Measurements from ENCODE around the gene FRMD5. TPM values are rescaled to one million over a fixed set of nuclear protein-coding genes. Genes with fewer than 3 reads are reported as not detected.
"Not testable (repeated sequence)": the region's sequence is repeated elsewhere in the genome, so short reads cannot be mapped to it uniquely, and the experiment has no call there.

FRMD5 gene
- total RNA-seq, 1 experiment from 2014 or later, result 0.98 TPM

- ChIA-PET CTCF (no interaction called here), POLR2A (interaction anchor here (1.1 to 8.7 kb wide), 4 partner anchors 10 to 49 kb away, joined by 3 to 99 read pairs (median 6); partner anchors contain the start of genes ELL3, HYPK and SERINC4)
- no peak for DNase-seq (ENCODE audit: unreplicated experiment)
- Mint-ChIP-seq H3K9me3 (ENCODE audit: unreplicated experiment) (no peaks in the 10 kb centered on the region), H3K27ac (ENCODE audit: low read depth, unreplicated experiment) (no peak overlapping the region), H3K36me3 (ENCODE audit: insufficient read depth, unreplicated experiment) (peaks cover 28% of the 10 kb centered on the region), H3K4me3 (ENCODE audit: unreplicated experiment) (peak overlapping the region; percentile 84), H3K4me1 (ENCODE audit: insufficient read depth, unreplicated experiment) (peaks cover 16% of the 10 kb centered on the region), H3K27me3 (ENCODE audit: insufficient read depth, unreplicated experiment) (no peaks in the 10 kb centered on the region)
- BruUV-seq (replicated peaks), result no TSS peak
- intact Hi-C loops (cut with micrococcal nuclease), result no loop called here
- TF ChIP-seq CTCF (IDR thresholded peaks at IDR 0.05; ENCODE audit: unreplicated experiment), result no peak
These were observed 369.0 kb downstream of the FRMD5 start for GRCh38 chr15:43826029-43826507.

GRCh38 chr15:43825305-43825704, 369.8 kb downstream of the FRMD5 start:
- peaks cover 17% of the 10 kb centered on the region for H3K4me1 Mint-ChIP-seq (ENCODE audit: insufficient read depth, unreplicated experiment)
- H3K27ac Mint-ChIP-seq (ENCODE audit: low read depth, unreplicated experiment); BruUV-seq (replicated peaks); H3K9me3 Mint-ChIP-seq (ENCODE audit: unreplicated experiment); intact Hi-C loops (cut with micrococcal nuclease); DNase-seq (ENCODE audit: unreplicated experiment); H3K27me3 Mint-ChIP-seq (ENCODE audit: insufficient read depth, unreplicated experiment): not testable (repeated sequence)
- peaks cover 29% of the 10 kb centered on the region for H3K36me3 Mint-ChIP-seq (ENCODE audit: insufficient read depth, unreplicated experiment)
- ChIA-PET POLR2A (interaction anchor here (0.8 to 8.7 kb wide), 8 partner anchors 12 to 496 kb away, joined by 3 to 99 read pairs (median 4); partner anchors contain the start of genes HYPK and SERINC4), CTCF (interaction anchor here (0.6 to 1.0 kb wide), 3 partner anchors 9 to 346 kb away, joined by 3 to 4 read pairs (median 3); no protein-coding TSS in a partner anchor)
- H3K4me3 Mint-ChIP-seq (ENCODE audit: unreplicated experiment), result peak overlapping the region; percentile 84

- DNase-seq (ENCODE audit: unreplicated experiment), result peak; percentile 95
- intact Hi-C loops (cut with micrococcal nuclease), result no loop called here
- POLR2A ChIA-PET, result interaction anchor here (0.6 to 8.7 kb wide), 21 partner anchors 13 to 888 kb away, joined by 3 to 99 read pairs (median 3); partner anchors contain the start of genes CTDSPL2, ELL3, HYPK and SERF2
- Mint-ChIP-seq H3K9me3 (ENCODE audit: unreplicated experiment) (no peaks in the 10 kb centered on the region), H3K27ac (ENCODE audit: low read depth, unreplicated experiment) (peak within 1 kb of the TSS; percentile 99), H3K4me1 (ENCODE audit: insufficient read depth, unreplicated experiment) (peaks cover 20% of the 10 kb centered on the region), H3K27me3 (ENCODE audit: insufficient read depth, unreplicated experiment) (no peaks in the 10 kb centered on the region), H3K36me3 (ENCODE audit: insufficient read depth, unreplicated experiment) (peaks cover 29% of the 10 kb centered on the region), H3K4me3 (ENCODE audit: unreplicated experiment) (peak within 1 kb of the TSS; percentile 100)
- BruUV-seq (replicated peaks), result TSS peak; percentile 82
- CTCF ChIA-PET, result interaction anchor here (0.6 to 1.0 kb wide), 5 partner anchors 9 to 345 kb away, joined by 3 to 4 read pairs (median 3); no protein-coding TSS in a partner anchor
- TF ChIP-seq CTCF (IDR thresholded peaks at IDR 0.05; ENCODE audit: unreplicated experiment), result no peak
These were observed 370.5 kb downstream of the FRMD5 start, which contains the start of gene MFAP1 for GRCh38 chr15:43824302-43825246. MFAP1 (minus strand) TSS chr15:43824690; CDS start chr15:43824569, 121 bp downstream.

DNA sequence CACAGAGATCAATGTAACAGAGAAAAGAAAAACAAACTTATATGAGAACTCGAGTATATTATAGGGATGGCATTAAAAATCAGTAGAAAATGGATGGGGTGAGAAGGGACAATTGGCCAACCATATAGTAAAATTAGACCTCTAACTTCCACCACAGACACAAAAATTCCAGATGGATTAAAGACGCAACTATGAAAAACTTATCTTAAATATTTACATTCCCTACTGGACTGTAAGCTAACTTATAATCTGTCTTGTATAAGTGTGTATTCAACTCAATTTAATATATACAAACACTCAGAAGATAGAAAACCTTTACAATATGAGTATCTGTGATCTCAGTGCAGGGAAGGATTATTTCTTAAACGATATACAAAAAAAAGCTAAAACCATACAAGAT, 373.6 kb downstream of the FRMD5 start:
- TF ChIP-seq CTCF (IDR thresholded peaks at IDR 0.05; ENCODE audit: unreplicated experiment), result no peak
- intact Hi-C loops (cut with micrococcal nuclease), result no loop called here
- no peaks in the 10 kb centered on the region for H3K27me3 Mint-ChIP-seq (ENCODE audit: insufficient read depth, unreplicated experiment)
- H3K27ac Mint-ChIP-seq (ENCODE audit: low read depth, unreplicated experiment), result no peak overlapping the region
- H3K4me1 Mint-ChIP-seq (ENCODE audit: insufficient read depth, unreplicated experiment), result peaks cover 20% of the 10 kb centered on the region
- H3K9me3 Mint-ChIP-seq (ENCODE audit: unreplicated experiment), result no peaks in the 10 kb centered on the region
- ChIA-PET POLR2A (interaction anchor here (1.2 to 8.7 kb wide), 3 partner anchors 10 to 28 kb away, joined by 3 to 99 read pairs (median 4); partner anchors contain the start of genes HYPK and SERINC4), CTCF (interaction anchor here (1.0 to 2.1 kb wide), 2 partner anchors 24 to 51 kb away, joined by 4 read pairs; no protein-coding TSS in a partner anchor)
- H3K36me3 Mint-ChIP-seq (ENCODE audit: insufficient read depth, unreplicated experiment), result peaks cover 43% of the 10 kb centered on the region
- H3K4me3 Mint-ChIP-seq (ENCODE audit: unreplicated experiment), result peak overlapping the region; percentile 6
- DNase-seq (ENCODE audit: unreplicated experiment), result no peak
- no TSS peak for BruUV-seq (replicated peaks)

Other genes starting within 250 kb of the FRMD5 start
- gene GOLM2, start 93.4 kb upstream of the FRMD5 start, total RNA-seq (2022), result 46.7 and 64.7 TPM in 2 replicates
- gene CTDSPL2, start 232.4 kb upstream of the FRMD5 start, total RNA-seq (2022), result 36.3 and 38.2 TPM in 2 replicates

Measured in MCF 10A (cell line).